Heart left ventricle (tissue), 16 donors: ENCODE measurements around the gene UNKL. TPM values are rescaled to one million over a fixed set of nuclear protein-coding genes. Genes with fewer than 3 reads are reported as not detected.

Experiments
- ATAC-seq, 4 donors: fragments of 200-7000 bp; cut with Tn5 transposase; one replicate each; pipeline ENCODE4 v1.9.1; 2020 to 2022; ENCODE audit warnings: moderate library complexity in 4 of 4, mild to moderate bottlenecking in 3 of 4, moderate number of reproducible peaks in 1 of 4
- DNase-seq, 5 donors: peaks; one replicate each; pipeline ENCODE4 v3.0.0-alpha.2; 2020
- H3K27ac ChIP-seq, 12 donors: fragments of 200-600 bp; sonication (generic) in 4 of 12; one replicate each; pipeline versions ENCODE4 v1.5.0 to v1.8.0; 2016 to 2022; ENCODE audit warnings: mild to moderate bottlenecking in 2 of 12
- H3K27me3 ChIP-seq, 9 donors: fragments of 200-600 bp; sonication (generic) in 2 of 9; one replicate each; pipeline versions ENCODE4 v1.5.1 to v1.8.0; 2016 to 2022; ENCODE audit warnings: mild to moderate bottlenecking in 3 of 9
- H3K36me3 ChIP-seq, 9 donors: fragments of 200-600 bp; sonication (generic) in 2 of 9; one replicate each; pipeline versions ENCODE4 v1.5.0 to v1.8.0; 2018 to 2022; ENCODE audit warnings: mild to moderate bottlenecking in 2 of 9
- H3K4me1 ChIP-seq, 12 donors: fragments of 200-600 bp; sonication (generic) in 4 of 12; one replicate each; pipeline versions ENCODE4 v1.5.0 to v1.8.0; 2016 to 2022; ENCODE audit warnings: mild to moderate bottlenecking in 3 of 12
- H3K4me3 ChIP-seq, 12 donors: fragments of 200-600 bp; sonication (generic) in 4 of 12; one replicate each; pipeline versions ENCODE4 v1.5.0 to v1.8.0; 2017 to 2022; ENCODE audit warnings: mild to moderate bottlenecking in 9 of 12, moderate library complexity in 4 of 12
- H3K9me3 ChIP-seq, 12 donors: fragments of 200-600 bp; sonication (generic) in 4 of 12; one replicate each; pipeline versions ENCODE4 v1.5.0 to v1.8.0; 2016 to 2022; ENCODE audit warnings: mild to moderate bottlenecking in 1 of 12
- CTCF ChIP-seq, 12 donors: fragments of 200-600 bp; sonication (generic) in 4 of 12; IDR thresholded peaks; one replicate each; pipeline versions ENCODE4 v1.5.0 to v1.8.0; 2018 to 2022; ENCODE audit warnings: antibody characterized with exemption in 12 of 12, mild to moderate bottlenecking in 5 of 12
- POLR2A ChIP-seq, 2 donors: fragments of 450-650 bp; IDR thresholded peaks; one replicate each; pipeline ENCODE4 v1.6.1; 2017; ENCODE audit warnings: antibody characterized with exemption in 2 of 2, mild to moderate bottlenecking in 2 of 2, moderate library complexity in 2 of 2
- WGBS, 4 donors: extraction: QIAGEN DNeasy Blood & Tissue Kit in 2 of 4; methylation state at CpG; one replicate each; pipeline versions ENCODE4 v1.1.5 to v1.1.7; 2013 to 2018; 5-methylcytosine and 5-hydroxymethylcytosine counted together
- intact Hi-C, 10 donors: fragments of 100-400 bp; cut with DNase I; formaldehyde crosslinking; loops; one replicate each; pipeline versions ENCODE4 v1.11.1 to v1.14.2; 2022
- polyA plus RNA-seq, 2 donors: library from polyadenylated mRNA; stranded (reverse); fragments of 200-250 nt; gene quantifications; one replicate each; pipeline ENCODE4 v1.2.3, GENCODE V29; 2013
- total RNA-seq, 9 donors: library from RNA; depleted of rRNA in 2 of 9; stranded (reverse); fragments of >200 nt in 2 of 9; fragmentation: NEBNext Ultra II Directional in 3 of 9; extraction: Animal tissue kit (Norgen Biotek cat#: 25700) in 3 of 9; gene quantifications; one replicate each; pipeline versions ENCODE4 v1.1.0 to v1.2.4, GENCODE V29; 2016 to 2023
- donor health status: ischemic (EF 13 %, LVEDD 7.1; RV severe dilation, severe dysfunction).
- donor health status: healthy with polysubstance abuse.
- donor health status: DM: no; HTN: yes; CAD: no.
- donor health status: DM: no; HTN: no; CAD: no.
- donor health status: ischemic (EF 25% LVEDD 6.9; RV normal size, moderate dysfunction).
- donor health status: ischemic (EF 25% LVEDD 5.7; RV mildly dilated, moderate dysfunction).
- donor health status: healthy.
- donor health status: DM: yes; HTN: yes; CAD: no.
- donor health status: ischemic (EF 35%, LVEDD 5.7; RV mildly dilated, moderate dysfunction).
- donor health status: nonischemic (EF 11% LVEDD 7.7; RV severe dilation, severe dysfunction).
- donor health status: DM: yes; HTN: yes; CAD: no.
- donor health status: PGD.
- donor health status: ischemic (EF 29% LVEDD 5.4; RV normal size, mild dysfunction).
- donor health status: nonischemic (EF 23%, LVEDD 6.1; RV moderate dilation, normal function).

UNKL gene
- total and polyA plus RNA-seq, 11 donors: 4.3 to 18.3 (median 9.2) TPM

- intact Hi-C loops: loop anchor here in 1 of 10 donors (5.0 kb wide), 1 partner anchor 39 kb away; the partner anchor contains the start of gene UBE2I
Observed at GRCh38 chr16:1345651-1346421, 68.7 kb downstream of the UNKL start.

GRCh38 chr16:1345087-1345486 is 69.4 kb downstream of the UNKL start:
- TF ChIP-seq POLR2A (IDR thresholded peaks at IDR 0.05): no peak
- no peak for TF ChIP-seq CTCF (IDR thresholded peaks at IDR 0.05)
- Histone ChIP-seq H3K4me3 (no peak overlapping the region), H3K27me3 (no peaks in the 10 kb centered on the region), H3K9me3 (no peaks in the 10 kb centered on the region), H3K27ac (no peak overlapping the region), H3K36me3 (peaks cover 0 to 27% (median 20%) of the 10 kb centered on the region in 9 donors), H3K4me1 (peaks cover 0 to 17% (median 5%) of the 10 kb centered on the region in 12 donors)
- no peak for ATAC-seq
- 76 to 80% (median 78%) methylated on average over 1 to 11 of the region's 11 CpGs for WGBS, 4 donors
- intact Hi-C loops: loop anchor here in 1 of 10 donors (5.0 kb wide), 1 partner anchor 38 kb away; the partner anchor contains the start of gene UBE2I
- no peak for DNase-seq

More at GRCh38 chr16:1345651-1346421, 68.7 kb downstream of the UNKL start:
- no peak overlapping the region for H3K27ac ChIP-seq
- no peaks in the 10 kb centered on the region for H3K9me3 ChIP-seq
- peaks cover 0 to 22% (median 10%) of the 10 kb centered on the region in 12 donors for H3K4me1 ChIP-seq
- ATAC-seq: no peak
- WGBS, 4 donors: 74 to 79% (median 78%) methylated on average over 12 to 31 of the region's 31 CpGs
- peaks cover 0 to 32% (median 25%) of the 10 kb centered on the region in 9 donors for H3K36me3 ChIP-seq
- no peaks in the 10 kb centered on the region for H3K27me3 ChIP-seq
- TF ChIP-seq CTCF (IDR thresholded peaks at IDR 0.05): no peak
- TF ChIP-seq POLR2A (IDR thresholded peaks at IDR 0.05): no peak
- no peak for DNase-seq
- no peak overlapping the region for H3K4me3 ChIP-seq

GRCh38 chr16:1344499-1344898 is 70.0 kb downstream of the UNKL start:
- no peak for TF ChIP-seq CTCF (IDR thresholded peaks at IDR 0.05)
- no peak for TF ChIP-seq POLR2A (IDR thresholded peaks at IDR 0.05)
- intact Hi-C loops: no loop called here
- H3K27me3 ChIP-seq: no peaks in the 10 kb centered on the region
- 91 to 94% (median 92%) methylated on average over 7 to 14 of the region's 14 CpGs for WGBS, 4 donors
- H3K9me3 ChIP-seq: no peaks in the 10 kb centered on the region
- peaks cover 0 to 23% (median 15%) of the 10 kb centered on the region in 9 donors for H3K36me3 ChIP-seq
- no peak overlapping the region for H3K27ac ChIP-seq
- no peak overlapping the region for H3K4me3 ChIP-seq
- H3K4me1 ChIP-seq: peaks cover 0 to 17% (median 5%) of the 10 kb centered on the region in 12 donors
- DNase-seq (no peak), ATAC-seq (no peak)

GRCh38 chr16:1343428-1344242 is 70.9 kb downstream of the UNKL start:
- no peak for ATAC-seq
- 64 to 72% (median 70%) methylated on average over 41 to 44 of the region's 44 CpGs for WGBS, 4 donors

More at GRCh38 chr16:1343428-1344242, 70.9 kb downstream of the UNKL start:
- no peak for DNase-seq
- H3K27ac ChIP-seq: no peak overlapping the region
- H3K27me3 ChIP-seq: no peaks in the 10 kb centered on the region
- peaks cover 0 to 14% (median 7%) of the 10 kb centered on the region in 9 donors for H3K36me3 ChIP-seq
- intact Hi-C loops: no loop called here
- H3K4me1 ChIP-seq: peaks cover 0 to 17% (median 5%) of the 10 kb centered on the region in 12 donors
- no peak for TF ChIP-seq POLR2A (IDR thresholded peaks at IDR 0.05)
- no peak for TF ChIP-seq CTCF (IDR thresholded peaks at IDR 0.05)
- peak overlapping the region in 10 of 12 donors; percentile 24 to 46 (median 34) for H3K4me3 ChIP-seq
- H3K9me3 ChIP-seq: no peaks in the 10 kb centered on the region
